H1 (cell line): ENCODE data around the gene SLAIN2. TPM values are rescaled to one million over a fixed set of nuclear protein-coding genes. Genes with fewer than 3 reads are reported as not detected.

ENCODE experiments used
- CTCF ChIA-PET: fragments of 300-600 bp; sonication (Branson Sonifier 250); formaldehyde crosslinking; loops from one replicate; lab custom pipeline; 2021; ENCODE audit not compliant: partially characterized antibody; lab: Charles Lee
- POLR2A ChIA-PET: fragments of 300-600 bp; sonication (Branson Sonifier 250); formaldehyde crosslinking; loops from one replicate; lab custom pipeline; 2021; ENCODE audit warnings: inconsistent platforms; ENCODE audit not compliant: partially characterized antibody; lab: Charles Lee
- DNase-seq, 2 experiments: peaks; one replicate each; pipeline versions ENCODE4 v3.0.0 to v3.0.0-alpha.2; 2010 to 2022; ENCODE audit warnings: low spot score in 2 of 2, low read depth in 1 of 2, mixed read lengths in 1 of 2
- FAIRE-seq: peaks from 2 replicates; lab custom pipeline; 2011; peaks lifted over from hg19 to GRCh38; lab: Jason Lieb, UNC
- H2AFZ ChIP-seq: 2 replicates; pipeline ENCODE4 v1.8.1; 2012; ENCODE audit warnings: low read length, inconsistent platforms
- H2AK5ac ChIP-seq: 2 replicates; pipeline ENCODE4 v1.6.1; 2013; ENCODE audit warnings: low read depth, low read length
- H2BK120ac ChIP-seq: replicated peaks from 2 replicates; pipeline ENCODE3; 2013; ENCODE audit warnings: low read depth, low read length, inconsistent platforms
- H2BK12ac ChIP-seq: 2 replicates; pipeline ENCODE4 v1.6.1; 2013; ENCODE audit warnings: low read depth, low read length
- H2BK15ac ChIP-seq: 2 replicates; pipeline ENCODE4 v1.6.1; 2013; ENCODE audit warnings: low read length
- H2BK20ac ChIP-seq: 2 replicates; pipeline ENCODE4 v1.6.1; 2013; ENCODE audit warnings: low read length
- H2BK5ac ChIP-seq: 2 replicates; pipeline ENCODE4 v1.6.1; 2013; ENCODE audit warnings: low read depth, low read length
- H3K14ac ChIP-seq: 2 replicates; pipeline ENCODE4 v1.6.1; 2013; ENCODE audit warnings: inconsistent platforms; ENCODE audit not compliant: insufficient read length
- H3K18ac ChIP-seq: 2 replicates; pipeline ENCODE4 v1.6.1; 2013; ENCODE audit warnings: low read length; ENCODE audit errors: extremely low read depth
- H3K23ac ChIP-seq: 2 replicates; pipeline ENCODE4 v1.6.1; 2013; ENCODE audit warnings: inconsistent platforms; ENCODE audit not compliant: insufficient read length
- H3K23me2 ChIP-seq: 2 replicates; pipeline ENCODE4 v1.6.1; 2013; ENCODE audit warnings: low read depth, low read length
- H3K27ac ChIP-seq: 2 replicates; pipeline ENCODE4 v1.6.1; 2011; ENCODE audit warnings: low read depth, low read length, inconsistent platforms
- H3K27me3 ChIP-seq, 4 experiments: replicated peaks in 1 of 4; 1 replicate in 1 of 4; 2 replicates in 3 of 4; pipeline versions ENCODE4 v1.6.1 to v1.8.1; 2011 to 2013; ENCODE audit warnings: low read length in 3 of 4, mild to moderate bottlenecking in 3 of 4, inconsistent platforms in 2 of 4, mixed read lengths in 2 of 4, moderate library complexity in 1 of 4; ENCODE audit not compliant: control insufficient read depth in 3 of 4, insufficient read depth in 3 of 4; ENCODE audit errors: extremely low read depth in 1 of 4
- H3K36me3 ChIP-seq, 4 experiments: 2 replicates each; pipeline versions ENCODE4 v1.6.1 to v1.8.1; 2011 to 2013; ENCODE audit warnings: mild to moderate bottlenecking in 4 of 4, low read length in 3 of 4, moderate library complexity in 2 of 4, control low read depth in 1 of 4, inconsistent platforms in 1 of 4; ENCODE audit not compliant: insufficient read depth in 4 of 4, control insufficient read depth in 2 of 4
- H3K4ac ChIP-seq: replicated peaks from 2 replicates; pipeline ENCODE3; 2013; ENCODE audit warnings: low read length, low read depth, mixed read lengths, inconsistent platforms; ENCODE audit not compliant: insufficient read length
- H3K4me1 ChIP-seq, 4 experiments: replicated peaks in 1 of 4; 1 replicate in 1 of 4; 2 replicates in 3 of 4; pipeline versions ENCODE4 v1.6.1 to v1.8.1; 2011 to 2013; ENCODE audit warnings: low read length in 3 of 4, inconsistent platforms in 2 of 4, mixed read lengths in 1 of 4; ENCODE audit not compliant: insufficient read depth in 4 of 4, control insufficient read depth in 3 of 4
- H3K4me2 ChIP-seq, 2 experiments: 2 replicates each; pipeline versions ENCODE4 v1.6.1 to v1.8.1; 2011 to 2013; ENCODE audit warnings: low read depth in 2 of 2, low read length in 2 of 2, control low read depth in 1 of 2, inconsistent platforms in 1 of 2, mild to moderate bottlenecking in 1 of 2; ENCODE audit not compliant: insufficient read depth in 1 of 2
- H3K4me3 ChIP-seq, 4 experiments: fragments of 200-600, 300-600 bp in 1 of 4; sonication (generic), shearing (Covaris generic), sonication (Bioruptor Twin) in 1 of 4; 2 replicates each; pipeline versions ENCODE4 v1.5.1 to v1.8.1; 2011 to 2016; ENCODE audit warnings: low read length in 4 of 4, low read depth in 3 of 4, control low read depth in 2 of 4, inconsistent platforms in 2 of 4, mild to moderate bottlenecking in 2 of 4, mixed read lengths in 1 of 4, moderate library complexity in 1 of 4; ENCODE audit not compliant: insufficient read depth in 2 of 4; ENCODE audit errors: extremely low read depth in 1 of 4
- H3K56ac ChIP-seq: replicated peaks from 2 replicates; pipeline ENCODE3; 2013; ENCODE audit warnings: low read depth, mild to moderate bottlenecking, mixed read lengths, low read length, inconsistent platforms; ENCODE audit not compliant: insufficient read length
- H3K79me1 ChIP-seq: 2 replicates; pipeline ENCODE4 v1.6.1; 2013; ENCODE audit warnings: low read depth, low read length, control low read depth
- H3K79me2 ChIP-seq, 2 experiments: 2 replicates each; pipeline versions ENCODE4 v1.6.1 to v1.8.1; 2012 to 2013; ENCODE audit warnings: low read length in 2 of 2, mild to moderate bottlenecking in 2 of 2, inconsistent platforms in 1 of 2; ENCODE audit not compliant: insufficient read depth in 2 of 2, control insufficient read depth in 1 of 2
- H3K9ac ChIP-seq, 4 experiments: replicated peaks in 1 of 4; 1 replicate in 1 of 4; 2 replicates in 3 of 4; pipeline versions ENCODE4 v1.6.1 to v1.8.1; 2011 to 2013; ENCODE audit warnings: low read depth in 3 of 4, low read length in 3 of 4, control low read depth in 2 of 4, mild to moderate bottlenecking in 2 of 4, moderate library complexity in 2 of 4, inconsistent platforms in 1 of 4; ENCODE audit errors: extremely low read depth in 1 of 4
- H3K9me3 ChIP-seq, 2 experiments: 2 replicates each; pipeline versions ENCODE4 v1.6.1 to v1.8.1; 2012 to 2013; ENCODE audit warnings: mild to moderate bottlenecking in 2 of 2, moderate library complexity in 2 of 2, control low read depth in 1 of 2, inconsistent platforms in 1 of 2, low read depth in 1 of 2, low read length in 1 of 2, mixed read lengths in 1 of 2; ENCODE audit not compliant: insufficient read depth in 2 of 2
- H4K20me1 ChIP-seq, 2 experiments: replicated peaks in 1 of 2; 2 replicates each; pipeline versions ENCODE3 to v1.8.1; 2011 to 2013; ENCODE audit warnings: inconsistent platforms in 2 of 2, low read length in 2 of 2, mild to moderate bottlenecking in 1 of 2; ENCODE audit not compliant: insufficient read depth in 2 of 2, control insufficient read depth in 1 of 2
- H4K5ac ChIP-seq: 2 replicates; pipeline ENCODE4 v1.6.1; 2013; ENCODE audit warnings: low read length, low read depth, mixed read lengths, inconsistent platforms; ENCODE audit not compliant: insufficient read length
- H4K8ac ChIP-seq: 2 replicates; pipeline ENCODE4 v1.8.0; 2013; ENCODE audit warnings: mild to moderate bottlenecking, moderate library complexity, low read length, inconsistent platforms; ENCODE audit not compliant: insufficient read depth; ENCODE audit errors: extremely low read depth
- H4K91ac ChIP-seq: replicated peaks from 2 replicates; pipeline ENCODE3; 2013; ENCODE audit warnings: low read length, mixed read lengths, inconsistent platforms; ENCODE audit not compliant: insufficient read length
- BRCA1 ChIP-seq: IDR thresholded peaks from 2 replicates; pipeline ENCODE4 v1.6.1; 2012; ENCODE audit warnings: low read depth, low read length, improper control_type of control experiment
- WGBS, 2 experiments: shearing (Covaris generic) in 1 of 2; methylation state at CpG; one replicate each; pipeline versions ENCODE4 v1.1.6 to v1.1.7; 2013 to 2015; ENCODE audit warnings: low lambda C conversion rate in 2 of 2, mixed read lengths in 2 of 2, inconsistent platforms in 1 of 2, low coverage in 1 of 2, missing lambda C conversion rate in 1 of 2; ENCODE audit not compliant: insufficient replicate concordance in 2 of 2, insufficient coverage in 1 of 2, insufficient read length in 1 of 2; ENCODE audit errors: extremely low coverage in 1 of 2, missing lambda C conversion rate in 1 of 2; 5-methylcytosine and 5-hydroxymethylcytosine counted together
- polyA plus RNA-seq, 7 experiments: library from polyadenylated mRNA; depleted of rRNA in 3 of 7; stranded (reverse) in 5 of 7; unstranded in 2 of 7; fragments of >200 nt in 5 of 7; fragments of 200-250 nt in 2 of 7; gene quantifications; 1 replicate in 5 of 7; 2 replicates in 1 of 7; 4 replicates in 1 of 7; pipeline versions ENCODE4 v1.2.1 to v1.2.3, GENCODE V29; 2011 to 2013; ENCODE audit warnings: missing spikeins in 2 of 7, mixed read lengths in 2 of 7
- total RNA-seq: library from RNA; stranded (reverse); fragmentation: NEBNext Ultra II Directional; extraction: Animal tissue kit (Norgen Biotek cat#: 25700); gene quantifications from 2 replicates; pipeline ENCODE4 v1.2.1, GENCODE V29; 2021

Gene SLAIN2
- total and polyA plus RNA-seq, 2 of the 8 experiments (the other 6 are each of a cell fraction or from before 2014, with no cell fraction given), result 8.2 to 40.0 TPM

DNA sequence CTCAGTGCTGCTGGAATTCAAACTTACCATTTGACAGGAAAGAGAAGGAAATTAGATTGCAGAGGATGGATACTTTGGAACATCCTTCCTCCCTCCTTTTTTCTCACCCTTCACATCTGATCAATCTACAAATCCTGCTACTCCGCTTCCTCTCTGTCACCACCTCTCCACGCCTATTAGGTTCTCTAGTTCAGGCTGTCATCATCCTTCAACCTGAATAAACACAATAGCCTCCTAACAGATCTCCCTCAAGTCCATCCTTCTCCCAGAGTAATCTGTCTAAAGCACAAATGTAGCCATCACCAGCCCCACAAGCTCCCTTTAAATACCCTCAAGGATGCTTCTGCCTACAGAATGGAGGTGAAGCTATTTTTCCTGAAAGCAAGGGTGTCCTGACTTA, 20.0 kb upstream of the SLAIN2 start:
- no peaks in the 10 kb centered on the region for H3K4me1 ChIP-seq
- FAIRE-seq (no peak), DNase-seq (no peak)
- no peaks in the 10 kb centered on the region for H3K9me3 ChIP-seq
- no peak for TF ChIP-seq BRCA1
- peak overlapping the region; percentile 68; the same call in 1 of the 2 replicates for H2AFZ ChIP-seq
- ChIA-PET CTCF (interaction anchor here (1.9 to 2.1 kb wide), 2 partner anchors 17 to 31 kb away, joined by 4 read pairs; no protein-coding TSS in a partner anchor), POLR2A (no interaction called here)
- H3K4ac ChIP-seq, result no peak overlapping the region
- H2BK5ac ChIP-seq, result no peak overlapping the region
- no peak overlapping the region for H3K18ac ChIP-seq
- H3K14ac ChIP-seq, result no peak overlapping the region
- no peak overlapping the region for H4K91ac ChIP-seq
- no peak overlapping the region for H2AK5ac ChIP-seq
- no peak overlapping the region for H2BK20ac ChIP-seq
- H3K56ac ChIP-seq, result no peak overlapping the region
- H3K23me2 ChIP-seq, result no peaks in the 10 kb centered on the region
- no peaks in the 10 kb centered on the region for H4K20me1 ChIP-seq
- no peak overlapping the region for H2BK120ac ChIP-seq
- H3K27me3 ChIP-seq, result no peaks in the 10 kb centered on the region
- WGBS, 2 experiments, result 79% methylated on average over 2 of the region's 2 CpGs; no CpG with 5 or more reads in 1 of the 2 experiments
- no peak overlapping the region for H3K9ac ChIP-seq
- H3K79me1 ChIP-seq, result no peaks in the 10 kb centered on the region
- no peak overlapping the region for H3K23ac ChIP-seq
- H2BK12ac ChIP-seq, result no peak overlapping the region
- no peak overlapping the region for H3K4me3 ChIP-seq
- H3K4me2 ChIP-seq, result no peak overlapping the region
- no peaks in the 10 kb centered on the region for H3K79me2 ChIP-seq
- no peak overlapping the region for H3K27ac ChIP-seq
- H4K5ac ChIP-seq, result no peak overlapping the region
- no peak overlapping the region for H4K8ac ChIP-seq
- no peaks in the 10 kb centered on the region; a peak in 1 of 8 replicates for H3K36me3 ChIP-seq
- H2BK15ac ChIP-seq, result no peak overlapping the region
